ENCODE measurements around the gene FERMT1. TPM values are rescaled to one million over a fixed set of nuclear protein-coding genes. Genes with fewer than 3 reads are reported as not detected.

Gene FERMT1
- total and polyA plus RNA-seq, 2 donors (not counting 3 experiments of a cell fraction or from before 2014, with no cell fraction given) = 0.11 to 1.5 TPM

DNA sequence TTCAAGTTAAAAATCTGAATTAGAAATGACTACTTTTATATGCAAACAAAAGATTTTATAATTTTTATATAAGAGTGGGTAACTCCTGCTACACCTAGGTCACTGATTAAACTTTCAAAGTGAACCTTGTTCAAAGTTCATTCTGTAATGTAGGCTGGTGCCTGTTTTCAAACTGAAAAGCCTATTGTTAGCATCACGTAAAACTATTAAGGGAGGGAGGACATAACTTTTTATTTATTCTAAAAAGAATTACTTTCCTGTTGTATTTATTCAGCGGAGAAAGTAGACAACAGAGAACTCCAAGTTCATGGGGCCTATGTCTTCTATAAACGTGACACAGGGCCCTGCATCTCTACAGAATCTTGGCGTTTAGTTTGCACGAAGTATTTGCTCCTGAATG lies 27.4 kb downstream of the FERMT1 start:
- no peaks in the 10 kb centered on the region for H3K79me2 ChIP-seq (ENCODE audit: control insufficient read depth, insufficient read depth, low read length)
- no peaks in the 10 kb centered on the region for H3K9me3 ChIP-seq (replicated peaks; ENCODE audit: control insufficient read depth, insufficient read depth, low read length)
- H3K27ac ChIP-seq (ENCODE audit: insufficient read depth, low read depth, low read length) = no peak overlapping the region
- H3K4me1 ChIP-seq (ENCODE audit: control insufficient read depth, extremely low read depth, insufficient read depth, low read length) = no peaks in the 10 kb centered on the region
- no peaks in the 10 kb centered on the region for H3K9me1 ChIP-seq (replicated peaks; ENCODE audit: control insufficient read depth, extremely low read depth, insufficient read depth, low read length)
- dilution Hi-C loops (cut with MboI; ENCODE audit: extremely low pct_ligation_motif_present, low sequenced_read_pairs) = no loop called here
- CTCF ChIA-PET = interaction anchor here (0.7 kb wide), 1 partner anchor 9 kb away, joined by 3 read pairs; no protein-coding TSS in a partner anchor
- no peaks in the 10 kb centered on the region for H4K20me1 ChIP-seq (replicated peaks; ENCODE audit: control insufficient read depth, extremely low read depth, insufficient read depth, low read length)
- DNase-seq (ENCODE audit: low read depth, low spot score) = no peak
- no peak overlapping the region for H3K4me3 ChIP-seq (replicated peaks in 1 of 3; ENCODE audit: insufficient read depth in 1 of 3, low read depth in 1 of 3, low read length in 3 of 3)
- H3K27me3 ChIP-seq (ENCODE audit: control insufficient read depth in 2 of 2, insufficient read depth in 2 of 2, low read length in 2 of 2) = no peaks in the 10 kb centered on the region
- POLR2A ChIA-PET = no interaction called here
- H2AFZ ChIP-seq (ENCODE audit: low read depth, low read length) = no peak overlapping the region
- TF ChIP-seq, protein P1, sequence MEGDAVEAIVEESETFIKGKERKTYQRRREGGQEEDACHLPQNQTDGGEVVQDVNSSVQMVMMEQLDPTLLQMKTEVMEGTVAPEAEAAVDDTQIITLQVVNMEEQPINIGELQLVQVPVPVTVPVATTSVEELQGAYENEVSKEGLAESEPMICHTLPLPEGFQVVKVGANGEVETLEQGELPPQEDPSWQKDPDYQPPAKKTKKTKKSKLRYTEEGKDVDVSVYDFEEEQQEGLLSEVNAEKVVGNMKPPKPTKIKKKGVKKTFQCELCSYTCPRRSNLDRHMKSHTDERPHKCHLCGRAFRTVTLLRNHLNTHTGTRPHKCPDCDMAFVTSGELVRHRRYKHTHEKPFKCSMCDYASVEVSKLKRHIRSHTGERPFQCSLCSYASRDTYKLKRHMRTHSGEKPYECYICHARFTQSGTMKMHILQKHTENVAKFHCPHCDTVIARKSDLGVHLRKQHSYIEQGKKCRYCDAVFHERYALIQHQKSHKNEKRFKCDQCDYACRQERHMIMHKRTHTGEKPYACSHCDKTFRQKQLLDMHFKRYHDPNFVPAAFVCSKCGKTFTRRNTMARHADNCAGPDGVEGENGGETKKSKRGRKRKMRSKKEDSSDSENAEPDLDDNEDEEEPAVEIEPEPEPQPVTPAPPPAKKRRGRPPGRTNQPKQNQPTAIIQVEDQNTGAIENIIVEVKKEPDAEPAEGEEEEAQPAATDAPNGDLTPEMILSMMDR (IDR thresholded peaks at IDR 0.05; ENCODE audit: extremely low read depth in 1 of 2, insufficient read depth in 1 of 2, low read depth in 1 of 2, low read length in 2 of 2) = no peak
- no peak for TF ChIP-seq FOS (IDR thresholded peaks at IDR 0.05; ENCODE audit: borderline replicate concordance, insufficient read depth, low read length)
- TF ChIP-seq JUN (IDR thresholded peaks at IDR 0.05; ENCODE audit: borderline replicate concordance, insufficient read depth, insufficient read length, low read depth) = no peak
- no peak for TF ChIP-seq EZH2 (IDR thresholded peaks at IDR 0.05; ENCODE audit: borderline replicate concordance, low read depth, low read length, severe bottlenecking)
- no peak for TF ChIP-seq GATA2 (IDR thresholded peaks at IDR 0.05; ENCODE audit: insufficient read depth, insufficient read length, low read depth, low read length)
- TF ChIP-seq POLR2A (IDR thresholded peaks at IDR 0.05; ENCODE audit: low read depth, low read length) = no peak
- TF ChIP-seq MYC (IDR thresholded peaks at IDR 0.05; ENCODE audit: low read depth, low read length) = no peak
- TF ChIP-seq, protein P2, sequence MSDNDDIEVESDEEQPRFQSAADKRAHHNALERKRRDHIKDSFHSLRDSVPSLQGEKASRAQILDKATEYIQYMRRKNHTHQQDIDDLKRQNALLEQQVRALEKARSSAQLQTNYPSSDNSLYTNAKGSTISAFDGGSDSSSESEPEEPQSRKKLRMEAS (IDR thresholded peaks at IDR 0.05; ENCODE audit: insufficient read depth, insufficient read length) = no peak
- TF ChIP-seq POLR2AphosphoS5 (IDR thresholded peaks at IDR 0.05; ENCODE audit: insufficient read depth, low read depth, low read length) = no peak
- H3K9ac ChIP-seq (replicated peaks; ENCODE audit: extremely low read depth, insufficient read depth, low read length) = no peak overlapping the region
- intact Hi-C loops (cut with micrococcal nuclease) = no loop called here
- no peak for FAIRE-seq
- H3K4me2 ChIP-seq (ENCODE audit: insufficient read depth, low read length) = no peak overlapping the region
- H3K36me3 ChIP-seq (ENCODE audit: control insufficient read depth in 2 of 2, extremely low read depth in 1 of 2, insufficient read depth in 2 of 2, low read length in 2 of 2) = no peaks in the 10 kb centered on the region
- BruUV-seq (replicated peaks) = no TSS peak

Data from endothelial cell of umbilical vein (primary cell).